Caco-2 (cell line): ENCODE results near the gene EIF2D. TPM values are rescaled to one million over a fixed set of nuclear protein-coding genes. Genes with fewer than 3 reads are reported as not detected.
"Not testable (repeated sequence)": the region's sequence is repeated elsewhere in the genome, so short reads cannot be mapped to it uniquely, and the experiment has no call there.

ENCODE experiments used
- BruUV-seq: library from RNA; stranded (reverse); fragments of 400-500 nt; replicated peaks from 2 replicates; lab custom pipeline; 2021; lab: Mats Ljungman, UMichigan
- CTCF ChIA-PET: fragments of 300-600 bp; sonication (Branson Sonifier 250); formaldehyde crosslinking; loops from one replicate; lab custom pipeline; 2022; ENCODE audit warnings: antibody characterized with exemption; lab: Charles Lee
- POLR2A ChIA-PET: fragments of 300-600 bp; sonication (Branson Sonifier 250); formaldehyde crosslinking; loops from one replicate; lab custom pipeline; 2022; ENCODE audit warnings: antibody characterized with exemption; lab: Charles Lee
- DNase-seq, 2 experiments: peaks; one replicate each; pipeline versions ENCODE4 v3.0.0 to v3.0.0-alpha.2; 2020 to 2022
- H3K27me3 ChIP-seq: replicated peaks from 2 replicates; pipeline ENCODE4 v1.6.0; 2011; ENCODE audit warnings: low read length; ENCODE audit not compliant: control insufficient read depth, insufficient read depth
- H3K36me3 ChIP-seq: 2 replicates; pipeline ENCODE4 v1.5.1; 2011; ENCODE audit warnings: low read length; ENCODE audit not compliant: control insufficient read depth, insufficient read depth
- H3K4me1 ChIP-seq: fragments of 250-450 bp; sonication (Bioruptor Pico); 2 replicates; pipeline ENCODE4 v1.5.1; 2020; ENCODE audit warnings: mild to moderate bottlenecking
- H3K4me3 ChIP-seq: 2 replicates; pipeline ENCODE4 v1.5.1; 2011; ENCODE audit warnings: low read depth, mild to moderate bottlenecking, control low read depth, low read length
- H3K9me3 ChIP-seq: fragments of 250-450 bp; sonication (Bioruptor Pico); 2 replicates; pipeline ENCODE4 v1.5.1; 2020; ENCODE audit warnings: mild to moderate bottlenecking, moderate library complexity
- H3K27ac Mint-ChIP-seq: one replicate; pipeline ENCODE4 v1.8.0; 2022; ENCODE audit warnings: mixed read lengths; ENCODE audit not compliant: unreplicated experiment
- H3K27me3 Mint-ChIP-seq: one replicate; pipeline ENCODE4 v1.8.0; 2022; ENCODE audit warnings: mixed read lengths; ENCODE audit not compliant: insufficient read depth, unreplicated experiment
- H3K36me3 Mint-ChIP-seq: one replicate; pipeline ENCODE4 v1.8.0; 2022; ENCODE audit warnings: mild to moderate bottlenecking, mixed read lengths; ENCODE audit not compliant: insufficient read depth, unreplicated experiment
- H3K4me1 Mint-ChIP-seq: one replicate; pipeline ENCODE4 v1.8.0; 2022; ENCODE audit warnings: low read depth, mixed read lengths; ENCODE audit not compliant: unreplicated experiment
- H3K4me3 Mint-ChIP-seq: one replicate; pipeline ENCODE4 v1.8.0; 2022; ENCODE audit warnings: mild to moderate bottlenecking, moderate library complexity, mixed read lengths; ENCODE audit not compliant: unreplicated experiment
- H3K9me3 Mint-ChIP-seq: one replicate; pipeline ENCODE4 v1.8.0; 2022; ENCODE audit warnings: mixed read lengths; ENCODE audit not compliant: unreplicated experiment
- intact Hi-C: fragments of 100-400 bp; cut with micrococcal nuclease; formaldehyde crosslinking; loops from one replicate; pipeline ENCODE4 v1.10.0; 2022; ENCODE audit not compliant: unreplicated experiment
- total RNA-seq: library from RNA; stranded (reverse); gene quantifications from 2 replicates; pipeline ENCODE4 v1.2.3, GENCODE V29; 2022
- TF ChIP-seq, protein P1 (sequence below), 2 experiments: fragments of 200-600 bp in 1 of 2; IDR thresholded peaks; 1 replicate in 1 of 2; 2 replicates in 1 of 2; pipeline versions ENCODE4 v1.5.1 to v1.8.0; 2011 to 2022; ENCODE audit warnings: antibody characterized with exemption in 1 of 2, control low read depth in 1 of 2, inconsistent platforms in 1 of 2, low read depth in 1 of 2, low read length in 1 of 2, mild to moderate bottlenecking in 1 of 2, moderate library complexity in 1 of 2; ENCODE audit not compliant: insufficient read depth in 1 of 2, severe bottlenecking in 1 of 2, unreplicated experiment in 1 of 2

EIF2D gene
- total RNA-seq, 1 experiment from 2014 or later = 37.9 TPM

DNA sequence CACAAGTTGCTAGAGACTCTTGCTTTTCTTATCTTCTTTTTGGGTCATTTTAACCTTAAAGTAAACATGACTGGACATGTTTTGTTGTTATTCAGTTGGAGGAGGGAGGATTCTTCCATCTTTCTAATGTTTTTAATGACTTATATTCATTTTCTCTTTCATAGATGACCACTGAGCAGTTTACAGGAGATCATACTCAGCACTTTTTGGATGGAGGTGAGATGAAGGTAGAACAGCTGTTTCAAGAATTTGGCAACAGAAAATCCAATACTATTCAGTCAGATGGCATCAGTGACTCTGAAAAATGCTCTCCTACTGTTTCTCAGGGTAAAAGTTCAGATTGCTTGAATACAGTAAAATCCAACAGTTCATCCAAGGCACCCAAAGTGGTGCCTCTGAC is 35.0 kb upstream of the EIF2D start:
- Histone ChIP-seq H3K4me3 (no peak overlapping the region), H3K4me1 (no peaks in the 10 kb centered on the region), H3K27me3 (no peaks in the 10 kb centered on the region), H3K36me3 (no peaks in the 10 kb centered on the region), H3K9me3 (no peaks in the 10 kb centered on the region)
- ChIA-PET CTCF (no interaction called here), POLR2A (no interaction called here)
- H3K4me3 Mint-ChIP-seq = no peak overlapping the region
- H3K9me3 Mint-ChIP-seq = no peaks in the 10 kb centered on the region
- no peak overlapping the region for H3K27ac Mint-ChIP-seq
- H3K36me3 Mint-ChIP-seq = no peaks in the 10 kb centered on the region
- no peak for DNase-seq
- no TSS peak for BruUV-seq
- no peaks in the 10 kb centered on the region for H3K4me1 Mint-ChIP-seq
- TF ChIP-seq, protein P1, sequence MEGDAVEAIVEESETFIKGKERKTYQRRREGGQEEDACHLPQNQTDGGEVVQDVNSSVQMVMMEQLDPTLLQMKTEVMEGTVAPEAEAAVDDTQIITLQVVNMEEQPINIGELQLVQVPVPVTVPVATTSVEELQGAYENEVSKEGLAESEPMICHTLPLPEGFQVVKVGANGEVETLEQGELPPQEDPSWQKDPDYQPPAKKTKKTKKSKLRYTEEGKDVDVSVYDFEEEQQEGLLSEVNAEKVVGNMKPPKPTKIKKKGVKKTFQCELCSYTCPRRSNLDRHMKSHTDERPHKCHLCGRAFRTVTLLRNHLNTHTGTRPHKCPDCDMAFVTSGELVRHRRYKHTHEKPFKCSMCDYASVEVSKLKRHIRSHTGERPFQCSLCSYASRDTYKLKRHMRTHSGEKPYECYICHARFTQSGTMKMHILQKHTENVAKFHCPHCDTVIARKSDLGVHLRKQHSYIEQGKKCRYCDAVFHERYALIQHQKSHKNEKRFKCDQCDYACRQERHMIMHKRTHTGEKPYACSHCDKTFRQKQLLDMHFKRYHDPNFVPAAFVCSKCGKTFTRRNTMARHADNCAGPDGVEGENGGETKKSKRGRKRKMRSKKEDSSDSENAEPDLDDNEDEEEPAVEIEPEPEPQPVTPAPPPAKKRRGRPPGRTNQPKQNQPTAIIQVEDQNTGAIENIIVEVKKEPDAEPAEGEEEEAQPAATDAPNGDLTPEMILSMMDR (IDR thresholded peaks at IDR 0.05; ENCODE audit: insufficient read depth in 1 of 2, low read depth in 1 of 2, low read length in 1 of 2, severe bottlenecking in 1 of 2, unreplicated experiment in 1 of 2) = no peak
- intact Hi-C loops = no loop called here
- H3K27me3 Mint-ChIP-seq = peaks cover 16% of the 10 kb centered on the region

DNA sequence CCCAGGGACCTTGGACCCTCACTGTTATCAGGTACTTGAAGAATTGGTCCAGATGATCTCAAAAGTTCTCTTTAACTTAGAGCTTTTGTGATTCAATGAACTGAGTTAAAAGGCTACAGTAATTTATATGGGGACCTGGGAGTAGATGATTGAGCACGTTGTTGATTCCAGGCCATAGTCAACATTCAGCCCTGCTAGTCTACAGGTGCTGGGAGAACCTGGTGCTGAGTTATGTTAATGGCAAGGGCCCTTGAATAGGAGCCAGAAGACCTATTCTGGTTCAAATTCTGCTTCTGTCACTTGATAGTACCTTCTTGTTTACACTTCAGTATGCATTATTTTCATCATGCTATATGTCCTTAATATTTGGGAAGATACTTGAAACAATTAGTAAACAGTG is 34.2 kb upstream of the EIF2D start:
- no peaks in the 10 kb centered on the region for H3K4me1 ChIP-seq
- TF ChIP-seq, protein P1 (IDR thresholded peaks at IDR 0.05; ENCODE audit: insufficient read depth in 1 of 2, low read depth in 1 of 2, low read length in 1 of 2, severe bottlenecking in 1 of 2, unreplicated experiment in 1 of 2) = no peak
- Mint-ChIP-seq H3K36me3 (no peaks in the 10 kb centered on the region), H3K27ac (no peak overlapping the region), H3K9me3 (no peaks in the 10 kb centered on the region), H3K27me3 (peaks cover 11% of the 10 kb centered on the region), H3K4me1 (no peaks in the 10 kb centered on the region), H3K4me3 (no peak overlapping the region)
- CTCF ChIA-PET = interaction anchor here (0.9 kb wide), 1 partner anchor 1649 kb away, joined by 3 read pairs; no protein-coding TSS in a partner anchor
- DNase-seq = no peak
- H3K27me3 ChIP-seq = no peaks in the 10 kb centered on the region
- H3K36me3 ChIP-seq = no peaks in the 10 kb centered on the region
- H3K9me3 ChIP-seq = no peaks in the 10 kb centered on the region
- no peak overlapping the region for H3K4me3 ChIP-seq
- POLR2A ChIA-PET = no interaction called here
- intact Hi-C loops = no loop called here
- no TSS peak for BruUV-seq

DNA sequence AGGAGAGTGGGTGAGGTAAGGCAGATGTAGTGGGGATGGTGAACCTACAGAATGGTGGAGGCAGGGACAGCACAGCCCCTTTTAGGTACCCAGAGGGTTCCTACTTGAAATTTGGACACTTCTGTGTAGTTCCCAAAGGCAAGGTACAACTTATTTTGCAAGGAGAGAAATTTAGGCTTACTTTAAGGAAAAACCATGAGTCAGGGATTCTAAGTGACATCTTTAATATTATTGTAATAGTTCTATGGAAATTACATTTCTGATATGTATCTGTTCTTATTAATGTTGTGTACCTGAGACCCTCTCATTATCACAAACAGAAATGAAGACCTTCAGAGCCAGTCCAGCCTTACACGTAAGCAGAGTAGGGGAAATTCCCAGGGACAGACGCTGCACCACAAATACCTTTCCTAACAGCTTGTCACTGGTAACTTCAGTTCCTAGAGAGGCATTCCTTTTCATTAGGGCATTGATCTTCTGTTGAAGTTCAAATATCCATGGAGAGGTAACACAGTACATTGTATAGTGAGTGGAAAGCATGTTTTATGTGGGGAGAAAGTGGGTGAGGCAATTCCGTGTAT is 30.9 kb upstream of the EIF2D start:
- H3K4me1 Mint-ChIP-seq = no peaks in the 10 kb centered on the region

DNA sequence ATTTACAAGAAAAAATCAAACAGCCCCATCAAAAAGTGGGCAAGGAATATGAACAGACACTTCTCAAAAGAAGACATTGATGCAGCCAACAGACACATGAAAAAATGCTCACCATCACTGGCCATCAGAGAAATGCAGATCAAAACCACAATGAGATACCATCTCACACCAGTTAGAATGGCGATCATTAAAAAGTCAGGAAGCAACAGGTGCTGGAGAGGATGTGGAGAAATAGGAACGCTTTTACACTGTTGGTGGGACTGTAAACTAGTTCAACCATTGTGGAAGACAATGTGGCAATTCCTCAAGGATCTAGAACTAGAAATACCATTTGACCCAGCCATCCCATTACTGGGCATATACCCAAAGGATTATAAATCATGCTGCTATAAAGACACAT is 29.8 kb upstream of the EIF2D start:
- H3K4me3 ChIP-seq, DNase-seq, H3K9me3 ChIP-seq, H3K27me3 ChIP-seq, H3K27me3 Mint-ChIP-seq, H3K36me3 Mint-ChIP-seq, CTCF ChIA-PET, H3K9me3 Mint-ChIP-seq, H3K27ac Mint-ChIP-seq, BruUV-seq, H3K36me3 ChIP-seq, POLR2A ChIA-PET, H3K4me1 Mint-ChIP-seq, H3K4me3 Mint-ChIP-seq, intact Hi-C loops, H3K4me1 ChIP-seq: not testable (repeated sequence)

More for the DNA sequence above, 30.9 kb upstream of the EIF2D start:
- H3K27ac Mint-ChIP-seq = no peak overlapping the region
- TF ChIP-seq, protein P1 (IDR thresholded peaks at IDR 0.05; ENCODE audit: insufficient read depth in 1 of 2, low read depth in 1 of 2, low read length in 1 of 2, severe bottlenecking in 1 of 2, unreplicated experiment in 1 of 2) = no peak
- no peak for DNase-seq
- no peaks in the 10 kb centered on the region for H3K36me3 ChIP-seq
- no peaks in the 10 kb centered on the region for H3K9me3 Mint-ChIP-seq
- H3K36me3 Mint-ChIP-seq = no peaks in the 10 kb centered on the region
- H3K4me3 ChIP-seq = no peak overlapping the region
- BruUV-seq = no TSS peak
- no peaks in the 10 kb centered on the region for H3K4me1 ChIP-seq
- ChIA-PET POLR2A (no interaction called here), CTCF (no interaction called here)
- H3K4me3 Mint-ChIP-seq = no peak overlapping the region
- intact Hi-C loops = no loop called here
- H3K27me3 Mint-ChIP-seq = no peaks in the 10 kb centered on the region
- no peaks in the 10 kb centered on the region for H3K9me3 ChIP-seq
- H3K27me3 ChIP-seq = no peaks in the 10 kb centered on the region
